Lower leg skin (tissue), 3 donors: ENCODE data around the gene PTPN18.

Experiments
- CTCF ChIP-seq, 3 donors: fragments of 450-650 bp; IDR thresholded peaks; one replicate each; pipeline ENCODE4 v1.5.1; 2016; ENCODE audit warnings: antibody characterized with exemption in 3 of 3, mild to moderate bottlenecking in 3 of 3, moderate library complexity in 2 of 3
- POLR2A ChIP-seq, 2 donors: fragments of 450-650 bp; IDR thresholded peaks; one replicate each; pipeline ENCODE4 v1.6.1; 2016 to 2017; ENCODE audit warnings: antibody characterized with exemption in 2 of 2, mild to moderate bottlenecking in 1 of 2, moderate library complexity in 1 of 2

DNA sequence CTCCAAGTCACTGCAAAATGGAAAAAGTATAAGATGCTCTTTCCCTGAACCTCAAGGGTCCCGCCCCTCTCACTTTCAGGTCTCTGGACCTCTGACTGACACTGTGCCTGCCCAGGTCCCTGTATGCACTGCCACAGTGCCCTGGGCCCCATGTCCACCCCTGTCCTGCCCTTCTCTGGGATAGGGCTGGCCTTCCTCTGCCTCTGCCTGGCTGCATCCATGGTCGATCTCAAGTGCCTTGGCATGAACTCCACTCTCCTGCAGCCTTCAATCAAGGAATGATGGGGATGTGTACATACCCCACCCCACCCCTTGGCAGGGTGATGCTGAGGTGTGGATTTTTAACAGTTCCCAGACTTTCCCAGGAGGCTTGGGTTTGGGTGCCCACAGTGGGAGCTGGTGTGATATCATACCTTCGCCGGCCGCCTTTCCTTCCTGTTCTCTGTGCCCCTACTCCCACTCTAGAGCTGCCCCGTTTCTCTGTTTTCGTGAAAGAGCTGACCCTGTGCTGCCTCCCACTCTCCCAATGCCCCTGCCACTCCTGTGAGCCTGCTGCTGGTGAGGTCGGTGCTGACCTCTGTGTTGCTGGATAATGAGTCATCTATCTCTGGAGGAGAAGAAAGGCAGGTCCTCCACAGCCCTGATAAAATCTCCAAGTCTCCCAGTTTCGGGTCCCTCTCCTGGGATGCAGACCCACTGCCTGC lies 18.9 kb downstream of the PTPN18 start:
- TF ChIP-seq CTCF (IDR thresholded peaks at IDR 0.05) (no peak), POLR2A (IDR thresholded peaks at IDR 0.05) (no peak)
